Ishikawa (cell line): Measurements from ENCODE around the gene APOL4.

Experiments used
- CREB1 ChIP-seq: IDR thresholded peaks from 2 replicates; pipeline ENCODE4 v1.6.1; 2012; ENCODE audit warnings: low read depth
- EGR1 ChIP-seq: IDR thresholded peaks from 2 replicates; pipeline ENCODE4 v1.6.1; 2012
- EP300 ChIP-seq: IDR thresholded peaks from 2 replicates; pipeline ENCODE4 v1.6.1; 2012; ENCODE audit warnings: borderline replicate concordance
- MAX ChIP-seq: IDR thresholded peaks from 2 replicates; pipeline ENCODE4 v1.6.1; 2012
- REST ChIP-seq: IDR thresholded peaks from 2 replicates; pipeline ENCODE4 v1.6.1; 2012; ENCODE audit warnings: low read depth, mild to moderate bottlenecking
- YY1 ChIP-seq: IDR thresholded peaks from 2 replicates; pipeline ENCODE4 v1.6.1; 2012; ENCODE audit warnings: low read depth

- TF ChIP-seq REST (no peak), CREB1 (no peak), EP300 (no peak), MAX (no peak), YY1 (no peak), EGR1 (no peak)
Observed at GRCh38 chr22:36145881-36146280, 55.7 kb downstream of the APOL4 start.
